Testis (tissue), 3 donors: ENCODE measurements around the gene EFCAB9. TPM values are rescaled to one million over a fixed set of nuclear protein-coding genes. Genes with fewer than 3 reads are reported as not detected.
A peak's percentile ranks its signal among the peaks of the same experiment; 100 is the strongest.
"Not testable (repeated sequence)": the region's sequence is repeated elsewhere in the genome, so short reads cannot be mapped to it uniquely, and the experiment has no call there.

ENCODE experiments used
- DNase-seq: peaks from one replicate; pipeline ENCODE4 v3.0.0-alpha.2; 2019
- H3K27ac ChIP-seq, 2 donors: fragments of 200-600 bp; sonication (generic); one replicate each; pipeline ENCODE4 v1.5.1; 2019
- H3K27me3 ChIP-seq: fragments of 200-600 bp; sonication (generic); one replicate; pipeline ENCODE4 v1.5.1; 2019
- H3K36me3 ChIP-seq: fragments of 200-600 bp; sonication (generic); one replicate; pipeline ENCODE4 v1.5.1; 2017; ENCODE audit warnings: low read depth; ENCODE audit errors: missing control alignments
- H3K4me1 ChIP-seq: fragments of 200-600 bp; sonication (generic); one replicate; pipeline ENCODE4 v1.5.1; 2019
- H3K4me3 ChIP-seq, 2 donors: fragments of 200-600 bp; sonication (generic); one replicate each; pipeline ENCODE4 v1.5.1; 2017 to 2019
- H3K9me3 ChIP-seq: fragments of 200-600 bp; sonication (generic); one replicate; pipeline ENCODE4 v1.5.1; 2017
- CTCF ChIP-seq, 3 experiments: fragments of 450-650 bp in 2 of 3; fragments of 200-600 bp in 1 of 3; sonication (generic) in 1 of 3; IDR thresholded peaks; one replicate each; pipeline ENCODE4 v1.5.1; 2016 to 2019; ENCODE audit warnings: antibody characterized with exemption in 3 of 3, mild to moderate bottlenecking in 2 of 3, moderate library complexity in 1 of 3
- POLR2A ChIP-seq: fragments of 450-650 bp; IDR thresholded peaks from one replicate; pipeline ENCODE4 v1.6.1; 2017; ENCODE audit warnings: antibody characterized with exemption, mild to moderate bottlenecking, moderate library complexity
- WGBS, 2 donors: methylation state at CpG; one replicate each; pipeline ENCODE4 v1.1.5; 2018; 5-methylcytosine and 5-hydroxymethylcytosine counted together
- intact Hi-C: fragments of 100-400 bp; cut with DNase I; formaldehyde crosslinking; loops from one replicate; pipeline ENCODE4 v1.15.1; 2023; ENCODE audit warnings: low total_unique reads
- polyA plus RNA-seq: library from polyadenylated mRNA; stranded (reverse); fragments of 350-450 nt; fragmentation: Illumina TruSeq; extraction: RNeasy Lipid Tissue Mini Kit (QIAGEN cat#74804); gene quantifications from one replicate; pipeline ENCODE4 v1.2.3, GENCODE V29; 2014; ENCODE audit warnings: low read depth, low replicate concordance; ENCODE audit not compliant: insufficient read depth
- total RNA-seq, 2 donors: library from RNA; depleted of rRNA; stranded (reverse); fragments of >200 nt; gene quantifications; one replicate each; pipeline ENCODE4 v1.2.3, GENCODE V29; 2016

Gene EFCAB9
- total and polyA plus RNA-seq, 3 donors from 2014 or later = 5.5 to 11.7 (median 5.7) TPM

- intact Hi-C loops = no loop called here
- TF ChIP-seq CTCF (IDR thresholded peaks at IDR 0.05) (no peak), POLR2A (no peak)
- no peak overlapping the region for H3K4me3 ChIP-seq
- WGBS, 2 donors = 84 to 100% methylated on average over 9 of the region's 9 CpGs
- DNase-seq = no peak
- H3K9me3 ChIP-seq = no peaks in the 10 kb centered on the region
- peaks cover 57% of the 10 kb centered on the region for H3K4me1 ChIP-seq
- H3K27ac ChIP-seq = peak overlapping the region in 1 of 2 donors; percentile 37
- no peaks in the 10 kb centered on the region for H3K36me3 ChIP-seq
- no peaks in the 10 kb centered on the region for H3K27me3 ChIP-seq
Observed at GRCh38 chr5:172146748-172147092, 47.3 kb upstream of the EFCAB9 start.

GRCh38 chr5:172147857-172148256 lies 46.1 kb upstream of the EFCAB9 start:
- no peak overlapping the region for H3K27ac ChIP-seq
- H3K4me1 ChIP-seq = peaks cover 49% of the 10 kb centered on the region
- H3K4me3 ChIP-seq = no peak overlapping the region
- WGBS, 2 donors = 78 to 87% methylated on average over 10 of the region's 10 CpGs
- intact Hi-C loops = no loop called here
- no peak for DNase-seq
- no peaks in the 10 kb centered on the region for H3K27me3 ChIP-seq
- no peaks in the 10 kb centered on the region for H3K36me3 ChIP-seq
- H3K9me3 ChIP-seq = no peaks in the 10 kb centered on the region
- TF ChIP-seq CTCF (IDR thresholded peaks at IDR 0.05) = no peak
- TF ChIP-seq POLR2A = no peak

- intact Hi-C loops = no loop called here
- Histone ChIP-seq H3K4me1 (peaks cover 44% of the 10 kb centered on the region), H3K27me3 (no peaks in the 10 kb centered on the region), H3K9me3 (no peaks in the 10 kb centered on the region), H3K4me3 (no peak overlapping the region), H3K36me3 (no peaks in the 10 kb centered on the region), H3K27ac (no peak overlapping the region)
- TF ChIP-seq POLR2A (no peak), CTCF (IDR thresholded peaks at IDR 0.05) (no peak)
- no peak for DNase-seq
- WGBS, 2 donors = 75 to 92% methylated on average over 4 to 9 of the region's 9 CpGs
Observed at GRCh38 chr5:172148381-172148780, 45.6 kb upstream of the EFCAB9 start.

GRCh38 chr5:172149073-172149472 lies 44.9 kb upstream of the EFCAB9 start:
- 57 to 85% methylated on average over 3 of the region's 3 CpGs for WGBS, 2 donors
- intact Hi-C loops = no loop called here
- no peak for DNase-seq
- Histone ChIP-seq H3K27me3 (no peaks in the 10 kb centered on the region), H3K4me1 (peaks cover 38% of the 10 kb centered on the region), H3K9me3 (no peaks in the 10 kb centered on the region), H3K36me3 (no peaks in the 10 kb centered on the region), H3K4me3 (no peak overlapping the region), H3K27ac (no peak overlapping the region)
- no peak for TF ChIP-seq POLR2A
- no peak for TF ChIP-seq CTCF (IDR thresholded peaks at IDR 0.05)

GRCh38 chr5:172149481-172149880 lies 44.5 kb upstream of the EFCAB9 start:
- H3K4me3 ChIP-seq, H3K27me3 ChIP-seq, intact Hi-C loops, H3K27ac ChIP-seq, DNase-seq, H3K9me3 ChIP-seq, H3K36me3 ChIP-seq: not testable (repeated sequence)
- WGBS, 2 donors = 91 to 93% methylated on average over 9 to 11 of the region's 11 CpGs
- H3K4me1 ChIP-seq = peaks cover 34% of the 10 kb centered on the region
